ENCODE results near the gene LAMA2.

DNA sequence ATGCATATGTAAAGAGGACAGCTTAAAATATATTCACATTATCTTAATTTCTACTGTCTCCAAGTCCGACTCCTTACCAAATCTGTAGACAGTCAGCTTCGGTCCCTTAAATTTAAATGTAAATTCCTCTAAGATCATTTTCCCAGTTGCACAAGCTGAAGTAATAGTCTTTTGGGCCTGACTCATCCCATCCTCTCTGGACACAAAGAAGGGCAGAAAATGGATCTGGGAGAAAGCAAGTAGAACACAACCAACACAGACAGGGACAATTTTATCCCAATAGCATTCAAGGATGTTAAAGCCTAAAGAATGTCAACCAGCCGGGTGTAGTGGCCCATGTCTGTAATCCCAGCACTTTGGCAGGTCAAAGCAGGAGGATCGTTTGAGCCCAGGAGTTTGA lies 598.8 kb downstream of the LAMA2 start:
- TF ChIP-seq, protein P1, sequence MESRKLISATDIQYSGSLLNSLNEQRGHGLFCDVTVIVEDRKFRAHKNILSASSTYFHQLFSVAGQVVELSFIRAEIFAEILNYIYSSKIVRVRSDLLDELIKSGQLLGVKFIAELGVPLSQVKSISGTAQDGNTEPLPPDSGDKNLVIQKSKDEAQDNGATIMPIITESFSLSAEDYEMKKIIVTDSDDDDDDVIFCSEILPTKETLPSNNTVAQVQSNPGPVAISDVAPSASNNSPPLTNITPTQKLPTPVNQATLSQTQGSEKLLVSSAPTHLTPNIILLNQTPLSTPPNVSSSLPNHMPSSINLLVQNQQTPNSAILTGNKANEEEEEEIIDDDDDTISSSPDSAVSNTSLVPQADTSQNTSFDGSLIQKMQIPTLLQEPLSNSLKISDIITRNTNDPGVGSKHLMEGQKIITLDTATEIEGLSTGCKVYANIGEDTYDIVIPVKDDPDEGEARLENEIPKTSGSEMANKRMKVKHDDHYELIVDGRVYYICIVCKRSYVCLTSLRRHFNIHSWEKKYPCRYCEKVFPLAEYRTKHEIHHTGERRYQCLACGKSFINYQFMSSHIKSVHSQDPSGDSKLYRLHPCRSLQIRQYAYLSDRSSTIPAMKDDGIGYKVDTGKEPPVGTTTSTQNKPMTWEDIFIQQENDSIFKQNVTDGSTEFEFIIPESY (IDR thresholded peaks at IDR 0.05; ENCODE audit: borderline replicate concordance, low read depth): no peak
- TF ChIP-seq CHD2 (IDR thresholded peaks at IDR 0.05; ENCODE audit: low read length, partially characterized antibody): no peak
- TF ChIP-seq NRF1 (IDR thresholded peaks at IDR 0.05; ENCODE audit: low read depth, low read length): no peak
- TF ChIP-seq, protein P2, sequence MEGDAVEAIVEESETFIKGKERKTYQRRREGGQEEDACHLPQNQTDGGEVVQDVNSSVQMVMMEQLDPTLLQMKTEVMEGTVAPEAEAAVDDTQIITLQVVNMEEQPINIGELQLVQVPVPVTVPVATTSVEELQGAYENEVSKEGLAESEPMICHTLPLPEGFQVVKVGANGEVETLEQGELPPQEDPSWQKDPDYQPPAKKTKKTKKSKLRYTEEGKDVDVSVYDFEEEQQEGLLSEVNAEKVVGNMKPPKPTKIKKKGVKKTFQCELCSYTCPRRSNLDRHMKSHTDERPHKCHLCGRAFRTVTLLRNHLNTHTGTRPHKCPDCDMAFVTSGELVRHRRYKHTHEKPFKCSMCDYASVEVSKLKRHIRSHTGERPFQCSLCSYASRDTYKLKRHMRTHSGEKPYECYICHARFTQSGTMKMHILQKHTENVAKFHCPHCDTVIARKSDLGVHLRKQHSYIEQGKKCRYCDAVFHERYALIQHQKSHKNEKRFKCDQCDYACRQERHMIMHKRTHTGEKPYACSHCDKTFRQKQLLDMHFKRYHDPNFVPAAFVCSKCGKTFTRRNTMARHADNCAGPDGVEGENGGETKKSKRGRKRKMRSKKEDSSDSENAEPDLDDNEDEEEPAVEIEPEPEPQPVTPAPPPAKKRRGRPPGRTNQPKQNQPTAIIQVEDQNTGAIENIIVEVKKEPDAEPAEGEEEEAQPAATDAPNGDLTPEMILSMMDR (IDR thresholded peaks at IDR 0.05): no peak

Measured in SK-N-SH (cell line).